SH-SY5Y (cell line): ENCODE results near the gene STARD9.

Source experiments
- GATA2 ChIP-seq: IDR thresholded peaks from 2 replicates; pipeline ENCODE4 v1.6.1; 2011; ENCODE audit warnings: mild to moderate bottlenecking, low read depth, low read length
- GATA3 ChIP-seq: IDR thresholded peaks from 2 replicates; pipeline ENCODE4 v1.6.1; 2011; ENCODE audit warnings: low read depth, mild to moderate bottlenecking, low read length, moderate library complexity

DNA sequence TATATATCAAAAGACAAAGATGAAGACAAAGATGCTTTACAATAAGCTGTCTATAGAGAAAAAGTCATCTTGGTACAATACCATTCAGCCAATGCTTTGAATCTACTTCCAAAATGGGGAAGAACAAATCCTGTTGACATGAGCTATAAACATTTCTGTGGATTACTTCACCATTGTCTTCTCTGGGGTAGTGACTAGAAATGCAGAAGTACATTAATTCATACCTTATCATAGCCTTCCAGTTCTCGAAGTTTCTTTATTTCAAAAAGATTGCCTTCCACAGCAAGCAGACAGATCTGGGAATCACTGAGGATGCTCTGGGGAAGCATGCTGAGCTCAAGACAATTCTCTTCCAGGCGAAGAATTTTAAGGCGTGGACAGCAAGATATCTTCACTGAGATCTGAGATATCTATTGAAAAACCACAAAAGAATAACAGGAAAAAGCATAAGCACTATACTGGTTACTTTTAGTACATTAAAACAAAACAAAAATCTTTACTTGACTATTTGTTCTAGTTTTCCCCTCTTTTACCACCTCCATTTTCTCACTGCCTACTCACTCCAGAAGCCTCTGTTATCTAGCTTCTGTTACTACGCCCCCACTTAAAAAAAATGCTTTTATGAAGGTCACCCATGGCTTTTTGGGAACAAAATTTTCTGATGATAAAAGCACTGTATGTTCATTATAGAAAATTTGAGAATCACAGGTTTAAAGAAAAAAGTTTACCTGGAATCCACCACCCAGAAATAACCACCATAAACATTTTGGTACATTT is 30.4 kb upstream of the STARD9 start:
- no peak for TF ChIP-seq GATA2
- no peak for TF ChIP-seq GATA3
